Smooth muscle cell (in vitro differentiated cells): ENCODE results near the gene SPINK5. TPM values are rescaled to one million over a fixed set of nuclear protein-coding genes. Genes with fewer than 3 reads are reported as not detected.

Source experiments
- DNase-seq: peaks from one replicate; lab custom pipeline; 2025; ENCODE audit not compliant: unreplicated experiment; lab: John Stamatoyannopoulos, UW
- H2AFZ ChIP-seq: fragments of 200-600 bp; sonication (generic); 2 replicates; pipeline ENCODE4 v1.6.0; 2016; ENCODE audit warnings: antibody characterized with exemption, low read depth, mild to moderate bottlenecking
- H3F3A ChIP-seq: fragments of 200-600 bp; sonication (generic); 2 replicates; pipeline ENCODE4 v1.6.0; 2017; ENCODE audit warnings: antibody characterized with exemption, low read depth
- H3K27ac ChIP-seq: fragments of 200-600 bp; sonication (generic); 2 replicates; pipeline ENCODE4 v1.5.1; 2016; ENCODE audit warnings: low read depth, mild to moderate bottlenecking
- H3K27me3 ChIP-seq: fragments of 200-600 bp; sonication (generic); 2 replicates; pipeline ENCODE4 v1.6.1; 2016; ENCODE audit warnings: low read depth, mild to moderate bottlenecking
- H3K36me3 ChIP-seq: fragments of 200-600 bp; sonication (generic); 2 replicates; pipeline ENCODE4 v1.5.1; 2016; ENCODE audit warnings: low read depth
- H3K4me1 ChIP-seq: fragments of 200-600 bp; sonication (generic); 2 replicates; pipeline ENCODE4 v1.5.1; 2016; ENCODE audit warnings: low read depth
- H3K4me2 ChIP-seq: fragments of 200-600 bp; sonication (generic); 2 replicates; pipeline ENCODE4 v1.6.0; 2016; ENCODE audit warnings: mild to moderate bottlenecking
- H3K4me3 ChIP-seq: fragments of 200-600 bp; sonication (generic); 2 replicates; pipeline ENCODE4 v1.5.1; 2016; ENCODE audit warnings: mild to moderate bottlenecking
- H3K79me2 ChIP-seq: fragments of 200-600 bp; sonication (generic); 2 replicates; pipeline ENCODE4 v1.6.0; 2016; ENCODE audit warnings: low read depth, mild to moderate bottlenecking
- H3K9ac ChIP-seq: fragments of 200-600 bp; sonication (generic); 2 replicates; pipeline ENCODE4 v1.6.0; 2016; ENCODE audit warnings: low read depth
- H3K9me3 ChIP-seq: fragments of 200-600 bp; sonication (generic); replicated peaks from 2 replicates; pipeline ENCODE4 v1.5.1; 2016; ENCODE audit warnings: low read depth
- H4K20me1 ChIP-seq: fragments of 200-600 bp; sonication (generic); 2 replicates; pipeline ENCODE4 v1.6.0; 2016; ENCODE audit warnings: low read depth
- WGBS: methylation state at CpG from one replicate; pipeline ENCODE4 v1.1.7; 2016; ENCODE audit warnings: low lambda C conversion rate; 5-methylcytosine and 5-hydroxymethylcytosine counted together
- polyA plus RNA-seq: library from polyadenylated mRNA; unstranded; fragments of >200 nt; fragmentation: Nextera tagmentation; extraction: Ambion mirVana; gene quantifications from 2 replicates; pipeline ENCODE4 v1.2.1, GENCODE V29; 2016
- total RNA-seq: library from RNA; depleted of rRNA; stranded (reverse); fragments of >200 nt; gene quantifications from 2 replicates; pipeline ENCODE4 v1.2.3, GENCODE V29; 2014
- TF ChIP-seq, protein P1 (sequence below): fragments of 200-600 bp; sonication (generic); IDR thresholded peaks from 2 replicates; pipeline ENCODE4 v1.5.1; 2017; ENCODE audit warnings: borderline replicate concordance, mild to moderate bottlenecking, antibody characterized with exemption; ENCODE audit not compliant: insufficient read depth, poor library complexity, severe bottlenecking

The SPINK5 gene
- total and polyA plus RNA-seq, 2 experiments from 2014 or later, result 10.0 to 25.3 TPM

DNA sequence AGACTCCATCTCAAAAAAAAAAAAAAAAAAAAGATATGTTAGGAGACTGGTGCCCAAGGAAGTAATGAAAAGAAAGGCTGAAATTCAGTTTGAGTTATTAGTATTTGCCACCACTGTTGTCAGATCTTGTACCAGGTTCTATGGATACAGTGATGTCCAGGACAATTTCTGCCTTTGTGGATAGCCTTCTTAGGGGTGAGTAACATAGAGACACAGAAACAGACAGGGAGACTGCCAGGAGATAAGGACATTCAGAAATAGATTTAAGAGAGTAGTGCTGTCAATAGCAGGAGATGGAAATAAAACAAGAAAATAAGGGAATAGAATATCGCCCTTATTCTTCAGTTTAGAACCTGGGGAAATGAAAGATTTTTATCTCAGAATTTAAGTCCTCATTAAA is 98.3 kb downstream of the SPINK5 start:
- Histone ChIP-seq H3F3A (no peaks in the 10 kb centered on the region), H3K4me2 (no peak overlapping the region), H3K27me3 (no peaks in the 10 kb centered on the region), H3K9ac (no peak overlapping the region), H3K79me2 (no peaks in the 10 kb centered on the region), H3K9me3 (no peaks in the 10 kb centered on the region), H3K4me1 (no peaks in the 10 kb centered on the region), H2AFZ (no peak overlapping the region), H3K36me3 (no peaks in the 10 kb centered on the region), H3K4me3 (no peak overlapping the region), H3K27ac (no peak overlapping the region), H4K20me1 (no peaks in the 10 kb centered on the region)
- TF ChIP-seq, protein P1, sequence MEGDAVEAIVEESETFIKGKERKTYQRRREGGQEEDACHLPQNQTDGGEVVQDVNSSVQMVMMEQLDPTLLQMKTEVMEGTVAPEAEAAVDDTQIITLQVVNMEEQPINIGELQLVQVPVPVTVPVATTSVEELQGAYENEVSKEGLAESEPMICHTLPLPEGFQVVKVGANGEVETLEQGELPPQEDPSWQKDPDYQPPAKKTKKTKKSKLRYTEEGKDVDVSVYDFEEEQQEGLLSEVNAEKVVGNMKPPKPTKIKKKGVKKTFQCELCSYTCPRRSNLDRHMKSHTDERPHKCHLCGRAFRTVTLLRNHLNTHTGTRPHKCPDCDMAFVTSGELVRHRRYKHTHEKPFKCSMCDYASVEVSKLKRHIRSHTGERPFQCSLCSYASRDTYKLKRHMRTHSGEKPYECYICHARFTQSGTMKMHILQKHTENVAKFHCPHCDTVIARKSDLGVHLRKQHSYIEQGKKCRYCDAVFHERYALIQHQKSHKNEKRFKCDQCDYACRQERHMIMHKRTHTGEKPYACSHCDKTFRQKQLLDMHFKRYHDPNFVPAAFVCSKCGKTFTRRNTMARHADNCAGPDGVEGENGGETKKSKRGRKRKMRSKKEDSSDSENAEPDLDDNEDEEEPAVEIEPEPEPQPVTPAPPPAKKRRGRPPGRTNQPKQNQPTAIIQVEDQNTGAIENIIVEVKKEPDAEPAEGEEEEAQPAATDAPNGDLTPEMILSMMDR, result no peak
- WGBS, result 100% methylated on average over 1 of the region's 1 CpG
- no peak for DNase-seq

DNA sequence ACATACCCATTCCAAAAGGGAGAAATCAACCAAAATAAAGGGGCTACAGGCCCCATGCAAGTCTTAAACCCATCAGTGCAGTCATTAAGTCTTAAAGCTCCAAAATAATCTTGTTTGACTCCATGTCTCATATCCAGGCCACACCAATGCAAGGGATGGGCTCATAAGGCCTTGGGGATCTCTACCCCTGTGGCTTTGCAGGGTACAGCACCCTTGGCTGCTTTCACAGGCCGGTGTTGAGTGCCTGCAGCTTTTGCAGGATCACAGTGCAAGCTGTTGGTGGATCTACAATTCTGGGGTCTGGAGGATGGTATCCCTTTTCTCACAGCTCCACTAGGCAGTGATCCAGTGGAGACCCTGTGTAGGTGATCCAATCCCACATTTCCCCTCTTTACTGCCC is 99.6 kb downstream of the SPINK5 start:
- no peaks in the 10 kb centered on the region for H3K36me3 ChIP-seq
- TF ChIP-seq, protein P1, result no peak
- no peak overlapping the region for H3K27ac ChIP-seq
- no peak overlapping the region for H3K4me3 ChIP-seq
- H3K9ac ChIP-seq, result no peak overlapping the region
- H3K27me3 ChIP-seq, result no peaks in the 10 kb centered on the region
- no peak for DNase-seq
- no peaks in the 10 kb centered on the region for H3K9me3 ChIP-seq
- no peaks in the 10 kb centered on the region for H3K4me1 ChIP-seq
- no peak overlapping the region for H2AFZ ChIP-seq
- no peaks in the 10 kb centered on the region for H3F3A ChIP-seq
- no peaks in the 10 kb centered on the region for H4K20me1 ChIP-seq
- 78% methylated on average over 1 of the region's 1 CpG for WGBS
- H3K4me2 ChIP-seq, result no peak overlapping the region
- H3K79me2 ChIP-seq, result no peaks in the 10 kb centered on the region

DNA sequence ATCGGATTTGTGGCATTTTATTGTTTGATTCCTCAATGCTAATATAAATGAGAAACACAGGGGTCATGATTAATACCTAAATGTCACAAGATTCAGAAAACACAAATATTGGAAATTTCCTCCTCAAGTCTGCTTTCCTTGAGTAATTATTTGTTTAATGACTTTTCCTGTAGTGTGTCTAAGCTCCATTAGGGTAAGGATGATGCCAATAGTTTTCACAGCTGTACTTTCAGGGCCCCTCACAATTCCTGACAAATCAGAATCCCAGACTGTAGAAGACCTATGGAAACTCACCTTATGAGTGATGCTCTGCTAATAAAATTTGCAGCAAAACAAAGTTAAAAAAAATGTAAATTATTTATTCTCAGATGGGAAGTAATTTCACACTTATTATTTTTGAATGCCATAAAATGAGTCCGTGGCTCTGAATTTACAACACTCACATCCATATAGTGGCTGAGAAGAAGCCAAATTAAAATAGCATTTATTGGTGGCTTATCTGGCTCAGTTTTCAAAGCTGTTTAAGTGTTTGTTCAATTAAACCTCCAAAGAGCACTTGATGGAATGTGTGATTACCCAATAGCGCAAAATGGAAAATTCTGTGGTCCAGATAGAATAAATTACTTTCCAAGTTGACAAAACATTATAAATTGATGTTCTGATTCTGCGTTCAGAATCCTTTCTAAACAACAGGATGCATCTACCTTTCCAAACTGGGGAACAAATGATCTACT is 102.9 kb downstream of the SPINK5 start:
- TF ChIP-seq, protein P1, result no peak
- no peaks in the 10 kb centered on the region for H3K36me3 ChIP-seq
- no peaks in the 10 kb centered on the region for H3K79me2 ChIP-seq
- no peak for DNase-seq
- no peaks in the 10 kb centered on the region for H4K20me1 ChIP-seq
- H3F3A ChIP-seq, result no peaks in the 10 kb centered on the region
- H3K4me3 ChIP-seq, result no peak overlapping the region
- no peaks in the 10 kb centered on the region for H3K27me3 ChIP-seq
- H3K4me2 ChIP-seq, result no peak overlapping the region
- no peaks in the 10 kb centered on the region for H3K4me1 ChIP-seq
- H3K27ac ChIP-seq, result no peak overlapping the region
- 93% methylated on average over 4 of the region's 4 CpGs for WGBS
- H3K9me3 ChIP-seq, result no peaks in the 10 kb centered on the region
- no peak overlapping the region for H2AFZ ChIP-seq
- no peak overlapping the region for H3K9ac ChIP-seq

DNA sequence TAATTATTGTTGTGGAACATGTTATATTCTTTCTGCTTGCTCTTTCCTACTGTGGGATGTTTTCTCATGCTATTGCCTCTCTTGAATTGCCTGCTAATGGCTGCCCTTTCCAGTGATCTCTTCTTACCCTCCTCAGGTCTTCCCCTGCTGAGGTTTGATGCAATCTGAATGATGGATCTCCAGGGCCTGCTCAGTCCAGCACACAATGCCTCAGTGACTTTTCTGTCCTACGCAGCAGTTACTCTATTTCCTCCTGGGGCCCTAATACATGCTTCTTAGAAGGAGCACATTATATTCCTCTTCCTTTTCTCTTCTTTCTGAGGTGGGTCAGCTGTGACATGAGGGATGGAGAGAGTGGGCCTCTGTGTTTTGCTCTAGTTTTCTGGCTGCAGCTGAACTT is 104.5 kb downstream of the SPINK5 start, which contains the start of gene SPINK14:
Gene SPINK14 (plus strand): TSS at position 301 of the 400 bp plus-strand sequence. CDS start 1,187 bp downstream, outside the sequence.
- TF ChIP-seq, protein P1, result no peak
- no peak within 1 kb of the TSS for H3K27ac ChIP-seq
- no peak within 1 kb of the TSS for H3K4me2 ChIP-seq
- no peak within 1 kb of the TSS for H3K9ac ChIP-seq
- H3F3A ChIP-seq, result no peaks in the 10 kb centered on the region
- H3K36me3 ChIP-seq, result no peaks in the 10 kb centered on the region
- 96% methylated on average over 1 of the region's 1 CpG for WGBS
- no peaks in the 10 kb centered on the region for H3K4me1 ChIP-seq
- no peaks in the 10 kb centered on the region for H3K9me3 ChIP-seq
- no peak within 1 kb of the TSS for H3K4me3 ChIP-seq
- peaks cover 11% of the 10 kb centered on the region for H3K27me3 ChIP-seq
- DNase-seq, result no peak
- no peak within 1 kb of the TSS for H2AFZ ChIP-seq
- no peaks in the 10 kb centered on the region for H4K20me1 ChIP-seq
- H3K79me2 ChIP-seq, result no peaks in the 10 kb centered on the region
